Vagina (tissue), 2 donors: ENCODE measurements around the gene HEATR1. TPM values are rescaled to one million over a fixed set of nuclear protein-coding genes. Genes with fewer than 3 reads are reported as not detected.
"Not testable (repeated sequence)": the region's sequence is repeated elsewhere in the genome, so short reads cannot be mapped to it uniquely, and the experiment has no call there.

Experiments used
- DNase-seq, 2 donors: peaks; one replicate each; pipeline ENCODE4 v3.0.0-alpha.2; 2017; ENCODE audit errors: extremely low spot score in 2 of 2
- H3K27ac ChIP-seq: fragments of 200-600 bp; sonication (generic); one replicate; pipeline ENCODE4 v1.5.1; 2019
- H3K27me3 ChIP-seq: fragments of 200-600 bp; sonication (generic); one replicate; pipeline ENCODE4 v1.5.1; 2019
- H3K36me3 ChIP-seq, 2 donors: fragments of 200-600 bp; sonication (generic); one replicate each; pipeline ENCODE4 v1.5.1; 2017 to 2019
- H3K4me1 ChIP-seq: fragments of 200-600 bp; sonication (generic); one replicate; pipeline ENCODE4 v1.5.1; 2019
- H3K4me3 ChIP-seq, 2 donors: fragments of 200-600 bp; sonication (generic); 1 replicate in 1 of 2; 2 replicates in 1 of 2; pipeline ENCODE4 v1.5.1; 2016 to 2019
- H3K9me3 ChIP-seq: fragments of 200-600 bp; sonication (generic); one replicate; pipeline ENCODE4 v1.5.1; 2019
- POLR2A ChIP-seq, 2 donors: fragments of 450-650 bp; IDR thresholded peaks; one replicate each; pipeline ENCODE4 v1.6.1; 2017; ENCODE audit warnings: antibody characterized with exemption in 2 of 2, mild to moderate bottlenecking in 2 of 2, moderate library complexity in 2 of 2
- POLR2AphosphoS5 ChIP-seq, 2 donors: sonication (generic); formaldehyde crosslinking; IDR thresholded peaks; one replicate each; pipeline ENCODE4 v1.9.0; 2017; ENCODE audit warnings: antibody characterized with exemption in 2 of 2, mild to moderate bottlenecking in 2 of 2, low read depth in 1 of 2; ENCODE audit not compliant: insufficient read depth in 1 of 2
- intact Hi-C: fragments of 100-400 bp; cut with DNase I; formaldehyde crosslinking; loops from one replicate; pipeline ENCODE4 v1.15.1; 2023
- total RNA-seq: library from RNA; depleted of rRNA; stranded (reverse); fragments of >200 nt; gene quantifications from one replicate; pipeline ENCODE4 v1.2.3, GENCODE V29; 2016
- TF ChIP-seq, protein P1 (sequence below), 3 experiments: fragments of 450-650 bp in 2 of 3; fragments of 200-600 bp in 1 of 3; sonication (generic) in 1 of 3; IDR thresholded peaks; one replicate each; pipeline ENCODE4 v1.5.1; 2017 to 2019; ENCODE audit warnings: antibody characterized with exemption in 3 of 3, mild to moderate bottlenecking in 2 of 3, moderate library complexity in 2 of 3

HEATR1 gene
- total RNA-seq, 1 donor from 2014 or later, result 24.1 TPM

DNA sequence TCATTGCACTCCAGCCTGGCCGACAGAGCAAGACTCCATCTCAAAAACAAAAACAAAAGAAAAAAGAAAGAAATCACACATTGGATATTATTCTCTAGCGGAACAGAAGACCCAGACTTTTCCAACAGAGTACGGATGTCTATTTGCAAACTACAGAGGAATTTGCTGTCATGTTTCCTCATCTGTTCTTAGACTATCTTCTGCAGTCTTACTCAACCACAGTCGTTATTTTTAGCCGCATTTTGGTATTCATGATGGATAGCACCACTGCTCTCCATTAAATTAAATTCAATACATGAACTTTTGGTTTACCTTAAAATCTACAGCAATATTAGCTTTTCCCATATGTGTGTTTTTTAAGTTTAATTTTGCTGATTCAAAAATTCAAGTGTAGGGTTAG is 14.2 kb upstream of the HEATR1 start:
- no peaks in the 10 kb centered on the region for H3K36me3 ChIP-seq
- intact Hi-C loops, result no loop called here
- no peaks in the 10 kb centered on the region for H3K27me3 ChIP-seq
- no peak for DNase-seq
- H3K4me1 ChIP-seq, result no peaks in the 10 kb centered on the region
- H3K9me3 ChIP-seq, result no peaks in the 10 kb centered on the region
- H3K4me3 ChIP-seq, result no peak overlapping the region
- no peak overlapping the region for H3K27ac ChIP-seq
- TF ChIP-seq POLR2A (IDR thresholded peaks at IDR 0.05), result no peak
- TF ChIP-seq, protein P1, sequence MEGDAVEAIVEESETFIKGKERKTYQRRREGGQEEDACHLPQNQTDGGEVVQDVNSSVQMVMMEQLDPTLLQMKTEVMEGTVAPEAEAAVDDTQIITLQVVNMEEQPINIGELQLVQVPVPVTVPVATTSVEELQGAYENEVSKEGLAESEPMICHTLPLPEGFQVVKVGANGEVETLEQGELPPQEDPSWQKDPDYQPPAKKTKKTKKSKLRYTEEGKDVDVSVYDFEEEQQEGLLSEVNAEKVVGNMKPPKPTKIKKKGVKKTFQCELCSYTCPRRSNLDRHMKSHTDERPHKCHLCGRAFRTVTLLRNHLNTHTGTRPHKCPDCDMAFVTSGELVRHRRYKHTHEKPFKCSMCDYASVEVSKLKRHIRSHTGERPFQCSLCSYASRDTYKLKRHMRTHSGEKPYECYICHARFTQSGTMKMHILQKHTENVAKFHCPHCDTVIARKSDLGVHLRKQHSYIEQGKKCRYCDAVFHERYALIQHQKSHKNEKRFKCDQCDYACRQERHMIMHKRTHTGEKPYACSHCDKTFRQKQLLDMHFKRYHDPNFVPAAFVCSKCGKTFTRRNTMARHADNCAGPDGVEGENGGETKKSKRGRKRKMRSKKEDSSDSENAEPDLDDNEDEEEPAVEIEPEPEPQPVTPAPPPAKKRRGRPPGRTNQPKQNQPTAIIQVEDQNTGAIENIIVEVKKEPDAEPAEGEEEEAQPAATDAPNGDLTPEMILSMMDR (IDR thresholded peaks at IDR 0.05), result no peak
- TF ChIP-seq POLR2AphosphoS5 (IDR thresholded peaks at IDR 0.05; ENCODE audit: insufficient read depth in 1 of 2, low read depth in 1 of 2), result no peak

DNA sequence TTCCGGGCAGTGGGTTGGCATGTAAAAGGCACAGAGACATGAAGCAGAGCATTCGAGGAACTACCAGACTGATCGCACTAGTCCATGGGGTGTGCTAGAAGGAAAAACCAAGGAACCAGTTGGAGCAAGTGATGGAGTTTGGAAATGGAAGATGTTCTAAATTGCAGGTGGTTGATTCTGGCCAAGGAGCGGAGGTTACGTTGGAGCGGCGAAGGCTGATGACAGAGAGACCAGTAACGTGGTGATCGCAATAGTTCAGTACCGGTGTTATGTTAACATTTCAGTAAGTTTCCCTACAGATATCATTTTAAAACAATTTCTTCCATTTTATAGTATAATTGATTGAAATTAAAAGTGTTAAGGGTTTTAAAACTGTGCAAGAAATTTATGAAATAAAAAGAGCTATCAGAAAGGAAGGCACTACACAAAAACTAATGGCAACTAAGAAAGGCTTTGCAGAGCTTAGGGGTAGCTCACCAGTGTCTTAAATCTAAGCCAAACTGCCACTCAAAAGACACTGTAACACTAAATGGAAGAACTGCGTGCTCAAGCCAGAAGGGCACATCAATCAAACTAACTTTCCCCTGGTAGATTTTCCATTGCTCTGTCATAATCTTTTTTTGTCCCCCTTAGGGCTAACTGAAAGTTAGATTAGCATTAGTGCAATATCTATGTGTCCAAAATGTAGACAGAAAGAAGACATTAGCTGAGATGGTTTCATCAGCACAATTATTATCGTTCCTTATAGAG is 11.3 kb upstream of the HEATR1 start:
- Histone ChIP-seq H3K27me3 (no peaks in the 10 kb centered on the region), H3K27ac (no peak overlapping the region), H3K4me1 (no peaks in the 10 kb centered on the region), H3K9me3 (no peaks in the 10 kb centered on the region), H3K36me3 (no peaks in the 10 kb centered on the region), H3K4me3 (no peak overlapping the region)
- intact Hi-C loops, result no loop called here
- DNase-seq, result no peak
- TF ChIP-seq, protein P1 (IDR thresholded peaks at IDR 0.05), result no peak

DNA sequence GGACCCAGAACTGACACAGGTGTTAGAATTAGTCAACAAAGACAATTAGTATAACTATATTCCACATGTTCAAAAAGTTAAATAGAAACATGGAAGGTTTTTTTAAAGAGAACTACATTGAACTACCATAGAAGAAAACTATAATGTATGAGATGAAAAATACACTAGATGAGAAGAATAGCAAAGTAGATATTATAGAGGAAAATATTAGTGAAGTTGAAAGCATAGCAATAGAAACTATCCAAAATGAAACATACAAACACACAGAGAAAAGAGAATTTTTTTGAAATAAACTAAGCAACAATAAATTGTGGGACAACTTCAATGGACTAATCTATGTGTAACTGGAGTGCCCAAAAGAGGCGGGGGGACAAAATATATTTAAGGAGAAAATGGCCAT is 8.0 kb upstream of the HEATR1 start:
- Histone ChIP-seq H3K4me1 (no peaks in the 10 kb centered on the region), H3K27me3 (no peaks in the 10 kb centered on the region), H3K9me3 (no peaks in the 10 kb centered on the region), H3K4me3 (no peak overlapping the region), H3K36me3 (no peaks in the 10 kb centered on the region), H3K27ac (no peak overlapping the region)
- no peak for DNase-seq
- no peak for TF ChIP-seq POLR2AphosphoS5 (IDR thresholded peaks at IDR 0.05; ENCODE audit: insufficient read depth in 1 of 2, low read depth in 1 of 2)
- TF ChIP-seq, protein P1 (IDR thresholded peaks at IDR 0.05), result no peak
- TF ChIP-seq POLR2A (IDR thresholded peaks at IDR 0.05), result no peak
- intact Hi-C loops, result no loop called here

DNA sequence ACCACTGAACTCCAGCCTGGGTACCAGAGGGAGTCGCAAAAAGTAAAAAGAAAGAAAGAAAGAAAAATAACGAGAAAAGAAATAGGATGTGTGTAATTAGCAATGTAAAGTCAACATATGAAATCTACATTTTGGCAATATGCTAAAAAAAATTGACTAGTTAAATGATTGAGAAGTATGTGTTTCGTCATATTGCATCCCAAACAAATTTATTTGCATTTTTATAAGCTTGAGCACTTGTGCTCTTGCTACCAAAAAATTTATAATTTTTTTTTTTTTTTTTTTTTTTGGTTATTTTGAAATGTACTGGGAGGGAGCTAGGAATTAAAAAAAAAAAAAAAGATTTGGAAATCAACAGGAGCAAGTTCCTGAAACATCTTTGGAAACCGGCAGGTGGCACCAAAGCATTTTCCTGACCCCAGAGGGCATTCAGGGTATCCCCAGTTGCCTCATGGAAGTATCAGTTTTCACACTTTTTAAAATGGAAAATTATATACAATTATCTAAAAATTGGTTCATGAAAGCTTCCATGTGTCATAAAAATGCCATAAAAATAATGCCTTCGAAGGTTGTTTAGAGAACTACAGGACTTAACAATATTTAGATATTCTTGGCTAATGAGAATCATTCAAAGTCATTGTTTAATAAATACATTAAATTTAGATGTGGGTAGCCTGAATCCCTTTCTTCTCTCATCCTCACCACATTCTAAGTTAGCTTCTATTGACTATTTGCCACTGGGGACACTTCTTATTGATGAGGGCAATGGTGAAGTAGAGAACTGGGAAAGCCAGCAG is 4.8 kb upstream of the HEATR1 start:
- TF ChIP-seq, protein P1 (IDR thresholded peaks at IDR 0.05), result peak in 1 of 3 experiments; percentile 24
- no peak for TF ChIP-seq POLR2A (IDR thresholded peaks at IDR 0.05)
- no peak for DNase-seq
- Histone ChIP-seq H3K27ac (no peak overlapping the region), H3K4me1 (peaks cover 5% of the 10 kb centered on the region), H3K36me3 (no peaks in the 10 kb centered on the region), H3K27me3 (no peaks in the 10 kb centered on the region), H3K4me3 (no peak overlapping the region), H3K9me3 (no peaks in the 10 kb centered on the region)
- intact Hi-C loops, result loop anchor here (10.0 kb wide), 1 partner anchor 186 kb away; the partner anchor contains the start of gene MTR

- not testable (repeated sequence) for DNase-seq, H3K9me3 ChIP-seq, H3K27me3 ChIP-seq, H3K4me3 ChIP-seq, H3K27ac ChIP-seq, H3K36me3 ChIP-seq
- H3K4me1 ChIP-seq, result peaks cover 14% of the 10 kb centered on the region
- intact Hi-C loops, result loop anchor here (10.0 kb wide), 1 partner anchor 187 kb away; the partner anchor contains the start of gene MTR
Observed at GRCh38 chr1:236607597-236607996, 3.3 kb upstream of the HEATR1 start.
